Measurements from ENCODE around the gene SMNDC1.

The SMNDC1 gene

DNA sequence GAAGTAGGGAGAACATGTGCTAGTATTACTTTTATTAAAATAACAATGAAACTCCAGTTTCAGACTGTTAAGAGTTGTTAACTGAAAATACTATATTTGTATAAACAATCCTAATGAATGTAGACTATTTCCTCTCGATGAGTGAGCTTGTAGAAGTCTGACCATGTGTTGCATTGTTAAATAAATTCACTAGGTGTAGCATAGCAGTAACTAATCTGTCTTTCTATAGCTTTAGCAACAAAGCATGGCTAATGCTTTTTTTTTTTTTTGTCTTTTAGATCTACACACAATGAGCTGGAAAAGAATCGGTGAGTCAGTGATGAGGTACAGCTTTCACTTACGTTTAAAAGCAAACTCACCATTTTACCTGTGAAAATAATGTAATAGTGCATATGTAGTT, 60.2 kb downstream of the SMNDC1 start:
- DNase-seq, result no peak

DNA sequence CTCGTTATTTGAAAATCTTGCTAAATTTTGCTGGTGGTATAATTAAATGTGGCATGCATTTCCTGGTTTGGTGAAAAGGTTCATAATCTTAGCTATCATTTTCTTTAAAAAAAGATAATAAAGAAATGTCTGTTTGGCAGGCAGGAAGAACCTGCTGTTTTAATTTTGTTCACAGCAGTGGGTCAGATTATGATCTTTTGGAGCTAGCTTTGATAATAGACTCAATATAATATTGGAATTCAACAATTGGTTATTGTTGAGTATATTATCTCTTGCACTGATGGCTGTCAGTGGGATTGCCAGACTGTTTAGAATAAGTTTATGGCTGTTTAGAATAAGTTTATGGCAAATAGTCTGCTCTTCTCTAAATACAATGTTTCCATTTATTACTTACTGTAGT, 62.2 kb downstream of the SMNDC1 start:
- no peak for DNase-seq

DNA sequence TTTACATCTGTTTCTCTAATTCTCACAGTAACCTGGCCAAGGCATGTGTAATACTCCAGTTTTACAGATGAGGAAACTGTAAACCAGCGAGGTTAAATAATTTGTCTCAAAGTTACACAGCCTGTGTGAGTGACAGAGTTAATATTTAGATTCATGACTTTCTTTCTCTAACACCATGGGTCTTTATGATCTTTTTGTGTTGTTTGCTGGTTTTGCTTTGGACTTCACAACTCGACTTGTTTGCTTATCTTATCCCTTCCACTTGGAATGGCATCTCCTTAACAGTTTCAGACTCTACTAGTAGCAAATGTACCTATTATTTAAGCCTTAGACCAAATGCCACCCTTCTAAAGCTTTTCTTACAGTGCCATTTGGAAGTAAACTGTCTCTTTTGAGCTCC, 62.9 kb downstream of the SMNDC1 start:
- no peak for DNase-seq

DNA sequence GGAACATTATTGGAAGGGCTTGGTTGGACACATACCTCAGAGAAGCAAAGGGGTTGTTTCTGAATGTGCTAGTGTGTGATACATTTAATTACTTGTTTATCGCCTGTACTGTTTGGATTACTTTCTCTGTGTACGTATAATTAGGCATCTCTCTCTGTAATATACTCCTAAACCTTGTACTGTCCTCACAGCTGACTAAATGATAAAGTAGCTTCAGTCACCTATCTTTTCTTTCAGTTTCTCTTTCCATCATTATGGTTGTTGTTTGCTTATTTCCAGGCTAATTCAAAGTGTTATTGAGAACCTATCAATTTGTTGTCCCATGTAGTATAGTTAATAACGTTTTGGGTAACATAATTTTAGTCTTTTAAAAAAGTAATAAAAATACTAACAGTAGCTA, 63.3 kb downstream of the SMNDC1 start:
- DNase-seq, result no peak

All from NCI-H226 (cell line).